Liver (tissue), 9 donors: Measurements from ENCODE around the gene MAP3K10. TPM values are rescaled to one million over a fixed set of nuclear protein-coding genes. Genes with fewer than 3 reads are reported as not detected.

Experiments used
- DNase-seq: peaks from one replicate; pipeline ENCODE4 v3.0.0-alpha.2; 2017; ENCODE audit warnings: low spot score
- H3K27ac ChIP-seq, 2 donors: one replicate each; pipeline ENCODE4 v1.7.0; 2013; ENCODE audit warnings: inconsistent platforms in 2 of 2, low read length in 2 of 2, control low read depth in 1 of 2, low read depth in 1 of 2, mild to moderate bottlenecking in 1 of 2
- H3K27me3 ChIP-seq, 4 donors: one replicate each; pipeline versions ENCODE4 v1.6.1 to v1.7.0; 2013; ENCODE audit warnings: low read length in 3 of 4, inconsistent platforms in 1 of 4, mild to moderate bottlenecking in 1 of 4, moderate library complexity in 1 of 4; ENCODE audit not compliant: control insufficient read depth in 4 of 4, insufficient read depth in 4 of 4
- H3K36me3 ChIP-seq, 4 donors: one replicate each; pipeline versions ENCODE4 v1.6.1 to v1.7.0; 2013; ENCODE audit warnings: low read length in 3 of 4, mild to moderate bottlenecking in 3 of 4, low read depth in 1 of 4, moderate library complexity in 1 of 4; ENCODE audit not compliant: control insufficient read depth in 4 of 4, insufficient read depth in 3 of 4
- H3K4me1 ChIP-seq, 4 donors: one replicate each; pipeline versions ENCODE4 v1.6.1 to v1.7.0; 2013; ENCODE audit warnings: low read length in 3 of 4, mild to moderate bottlenecking in 3 of 4, moderate library complexity in 1 of 4; ENCODE audit not compliant: control insufficient read depth in 4 of 4, insufficient read depth in 4 of 4
- H3K4me3 ChIP-seq, 3 donors: one replicate each; pipeline versions ENCODE4 v1.6.1 to v1.7.0; 2013; ENCODE audit warnings: low read length in 3 of 3, control low read depth in 1 of 3, low read depth in 1 of 3, mild to moderate bottlenecking in 1 of 3
- H3K9ac ChIP-seq, 2 donors: one replicate each; pipeline ENCODE4 v1.7.0; 2013; ENCODE audit warnings: low read length in 2 of 2, mild to moderate bottlenecking in 2 of 2, moderate library complexity in 2 of 2, control low read depth in 1 of 2, low read depth in 1 of 2
- H3K9me3 ChIP-seq, 4 donors: one replicate each; pipeline versions ENCODE4 v1.6.1 to v1.7.0; 2013; ENCODE audit warnings: low read length in 3 of 4; ENCODE audit not compliant: control insufficient read depth in 4 of 4
- ATF3 ChIP-seq: IDR thresholded peaks from 2 replicates; pipeline ENCODE4 v1.6.1; 2016; ENCODE audit warnings: antibody characterized with exemption
- EGR1 ChIP-seq, 2 donors: IDR thresholded peaks; 2 replicates each; pipeline ENCODE4 v1.6.1; 2016 to 2018; ENCODE audit warnings: antibody characterized with exemption in 2 of 2, low read depth in 2 of 2
- FOXA1 ChIP-seq: IDR thresholded peaks from 2 replicates; pipeline ENCODE4 v1.6.1; 2016; ENCODE audit warnings: antibody characterized with exemption
- FOXA2 ChIP-seq: IDR thresholded peaks from 2 replicates; pipeline ENCODE4 v1.6.1; 2016; ENCODE audit warnings: antibody characterized with exemption
- HNF4A ChIP-seq, 2 donors: conservative IDR thresholded peaks; 2 replicates each; pipeline ENCODE4 v1.6.1; 2016; ENCODE audit warnings: antibody characterized with exemption in 2 of 2, mild to moderate bottlenecking in 2 of 2
- HNF4G ChIP-seq: IDR thresholded peaks from 2 replicates; pipeline ENCODE4 v1.6.1; 2016; ENCODE audit warnings: antibody characterized with exemption
- JUND ChIP-seq, 2 donors: IDR thresholded peaks; 2 replicates each; pipeline ENCODE4 v1.6.1; 2016; ENCODE audit warnings: antibody characterized with exemption in 2 of 2
- NR2F2 ChIP-seq: IDR thresholded peaks from 2 replicates; pipeline ENCODE4 v1.6.1; 2016; ENCODE audit warnings: antibody characterized with exemption
- RAD21 ChIP-seq, 2 donors: IDR thresholded peaks; 2 replicates each; pipeline ENCODE4 v1.6.1; 2016; ENCODE audit warnings: antibody characterized with exemption in 2 of 2, mild to moderate bottlenecking in 2 of 2
- RXRA ChIP-seq, 2 donors: IDR thresholded peaks; 2 replicates each; pipeline ENCODE4 v1.6.1; 2017 to 2018; ENCODE audit warnings: antibody characterized with exemption in 2 of 2, mild to moderate bottlenecking in 1 of 2
- SP1 ChIP-seq: IDR thresholded peaks from 2 replicates; pipeline ENCODE4 v1.6.1; 2018; ENCODE audit warnings: antibody characterized with exemption, mild to moderate bottlenecking
- TAF1 ChIP-seq: conservative IDR thresholded peaks from 2 replicates; pipeline ENCODE4 v1.6.1; 2016; ENCODE audit warnings: antibody characterized with exemption, mild to moderate bottlenecking
- YY1 ChIP-seq: IDR thresholded peaks from 2 replicates; pipeline ENCODE4 v1.6.1; 2016; ENCODE audit warnings: antibody characterized with exemption, mild to moderate bottlenecking
- WGBS: extraction: QIAGEN DNeasy Blood & Tissue Kit; methylation state at CpG from one replicate; pipeline ENCODE4 v1.1.7; 2013; 5-methylcytosine and 5-hydroxymethylcytosine counted together
- polyA plus RNA-seq, 2 donors: library from polyadenylated mRNA; stranded (reverse) in 1 of 2; unstranded in 1 of 2; fragments of 200-250 nt in 1 of 2; fragments of >200 nt in 1 of 2; fragmentation: Nextera tagmentation in 1 of 2; extraction: Ambion mirVana in 1 of 2; gene quantifications; one replicate each; pipeline versions ENCODE4 v1.2.1 to v1.2.3, GENCODE V29; 2013 to 2015
- total RNA-seq, 2 donors: library from RNA; depleted of rRNA; stranded (reverse); fragments of >200 nt; gene quantifications; one replicate each; pipeline ENCODE4 v1.2.3, GENCODE V29; 2014
- TF ChIP-seq, protein P1 (sequence below): fragments of 150-350 bp; IDR thresholded peaks from 2 replicates; pipeline ENCODE4 v1.5.1; 2017; ENCODE audit warnings: improper control_type of control experiment, low read depth, low read length; ENCODE audit not compliant: missing input control
- TF ChIP-seq, protein P2 (sequence below): IDR thresholded peaks from 2 replicates; pipeline ENCODE4 v1.6.1; 2016; ENCODE audit warnings: antibody characterized with exemption, mild to moderate bottlenecking
- donor health status: healthy.
- donor health status: healthy.
- donor health status: healthy.
- donor health status: healthy.
- donor health status: healthy.

MAP3K10 gene
- total and polyA plus RNA-seq, 4 donors, result 0.65 to 3.9 (median 2.1) TPM

- WGBS, result 97% methylated on average over 2 of the region's 2 CpGs
- peaks cover 0 to 33% (median 19%) of the 10 kb centered on the region in 4 donors for H3K4me1 ChIP-seq
- H3K36me3 ChIP-seq, result peaks cover 17 to 37% (median 30%) of the 10 kb centered on the region in 4 donors
- TF ChIP-seq HNF4A (conservative IDR thresholded peaks at IDR 0.05), result no peak
- TF ChIP-seq RXRA (IDR thresholded peaks at IDR 0.05), result no peak
- TF ChIP-seq RAD21 (IDR thresholded peaks at IDR 0.05), result no peak
- TF ChIP-seq EGR1 (IDR thresholded peaks at IDR 0.05; ENCODE audit: low read depth in 2 of 2), result no peak
- TF ChIP-seq FOXA2, result no peak
- TF ChIP-seq YY1, result no peak
- no peak for TF ChIP-seq HNF4G
- no peak for TF ChIP-seq TAF1
- TF ChIP-seq, protein P1, sequence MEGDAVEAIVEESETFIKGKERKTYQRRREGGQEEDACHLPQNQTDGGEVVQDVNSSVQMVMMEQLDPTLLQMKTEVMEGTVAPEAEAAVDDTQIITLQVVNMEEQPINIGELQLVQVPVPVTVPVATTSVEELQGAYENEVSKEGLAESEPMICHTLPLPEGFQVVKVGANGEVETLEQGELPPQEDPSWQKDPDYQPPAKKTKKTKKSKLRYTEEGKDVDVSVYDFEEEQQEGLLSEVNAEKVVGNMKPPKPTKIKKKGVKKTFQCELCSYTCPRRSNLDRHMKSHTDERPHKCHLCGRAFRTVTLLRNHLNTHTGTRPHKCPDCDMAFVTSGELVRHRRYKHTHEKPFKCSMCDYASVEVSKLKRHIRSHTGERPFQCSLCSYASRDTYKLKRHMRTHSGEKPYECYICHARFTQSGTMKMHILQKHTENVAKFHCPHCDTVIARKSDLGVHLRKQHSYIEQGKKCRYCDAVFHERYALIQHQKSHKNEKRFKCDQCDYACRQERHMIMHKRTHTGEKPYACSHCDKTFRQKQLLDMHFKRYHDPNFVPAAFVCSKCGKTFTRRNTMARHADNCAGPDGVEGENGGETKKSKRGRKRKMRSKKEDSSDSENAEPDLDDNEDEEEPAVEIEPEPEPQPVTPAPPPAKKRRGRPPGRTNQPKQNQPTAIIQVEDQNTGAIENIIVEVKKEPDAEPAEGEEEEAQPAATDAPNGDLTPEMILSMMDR, result no peak
- TF ChIP-seq SP1, result no peak
- TF ChIP-seq NR2F2, result no peak
- no peak for DNase-seq
- no peak overlapping the region for H3K9ac ChIP-seq
- no peaks in the 10 kb centered on the region for H3K9me3 ChIP-seq
- H3K4me3 ChIP-seq, result no peak overlapping the region
- H3K27ac ChIP-seq, result no peak overlapping the region
- no peaks in the 10 kb centered on the region for H3K27me3 ChIP-seq
These were observed 52.0 kb downstream of the MAP3K10 start for GRCh38 chr19:40243181-40243580.

DNA sequence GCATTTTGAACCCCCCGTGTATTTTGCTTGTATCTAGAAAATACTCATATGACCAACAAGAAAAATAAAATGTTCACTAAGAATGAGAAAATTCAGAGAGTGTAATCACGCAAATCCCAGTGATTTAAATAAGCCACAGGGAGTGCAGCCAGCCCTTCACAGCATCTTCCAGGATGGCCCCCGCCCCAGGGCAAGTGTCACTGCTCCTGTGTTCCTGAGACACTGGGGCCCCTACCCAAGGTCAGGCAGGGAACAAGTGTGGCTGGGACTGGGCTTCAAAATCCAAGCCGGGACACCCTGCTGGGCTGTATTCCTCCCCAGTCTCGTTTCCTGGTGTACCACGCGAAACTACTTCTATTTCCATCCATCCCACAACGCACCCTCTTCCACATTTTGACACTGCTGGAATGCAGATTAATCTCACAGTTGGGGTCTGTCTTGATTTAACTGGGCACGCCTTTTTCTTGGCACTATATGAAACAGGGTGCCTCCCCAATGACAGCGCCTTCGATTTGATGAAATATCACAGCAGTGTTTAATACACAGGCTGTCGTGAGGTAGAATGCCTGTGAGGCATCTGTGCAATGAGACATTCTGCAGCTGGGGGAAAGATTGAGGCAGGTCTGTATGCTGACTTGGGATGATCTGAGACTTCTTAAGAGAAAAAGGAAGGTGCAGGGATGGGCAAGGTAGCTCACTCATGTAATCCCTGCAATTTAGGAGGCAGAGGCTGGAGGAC, 53.5 kb downstream of the MAP3K10 start:
- Histone ChIP-seq H3K4me3 (no peak overlapping the region), H3K36me3 (peaks cover 12 to 24% (median 19%) of the 10 kb centered on the region in 4 donors), H3K9me3 (no peaks in the 10 kb centered on the region), H3K4me1 (peaks cover 0 to 45% (median 26%) of the 10 kb centered on the region in 4 donors), H3K27ac (no peak overlapping the region), H3K27me3 (no peaks in the 10 kb centered on the region), H3K9ac (no peak overlapping the region)
- TF ChIP-seq NR2F2 (no peak), RXRA (IDR thresholded peaks at IDR 0.05) (no peak), HNF4A (conservative IDR thresholded peaks at IDR 0.05) (no peak), EGR1 (IDR thresholded peaks at IDR 0.05; ENCODE audit: low read depth in 2 of 2) (no peak), FOXA1 (no peak), TAF1 (no peak), RAD21 (IDR thresholded peaks at IDR 0.05) (no peak), FOXA2 (no peak), ATF3 (no peak), YY1 (no peak), HNF4G (no peak), JUND (IDR thresholded peaks at IDR 0.05) (no peak)
- TF ChIP-seq, protein P1, result no peak
- TF ChIP-seq, protein P2, sequence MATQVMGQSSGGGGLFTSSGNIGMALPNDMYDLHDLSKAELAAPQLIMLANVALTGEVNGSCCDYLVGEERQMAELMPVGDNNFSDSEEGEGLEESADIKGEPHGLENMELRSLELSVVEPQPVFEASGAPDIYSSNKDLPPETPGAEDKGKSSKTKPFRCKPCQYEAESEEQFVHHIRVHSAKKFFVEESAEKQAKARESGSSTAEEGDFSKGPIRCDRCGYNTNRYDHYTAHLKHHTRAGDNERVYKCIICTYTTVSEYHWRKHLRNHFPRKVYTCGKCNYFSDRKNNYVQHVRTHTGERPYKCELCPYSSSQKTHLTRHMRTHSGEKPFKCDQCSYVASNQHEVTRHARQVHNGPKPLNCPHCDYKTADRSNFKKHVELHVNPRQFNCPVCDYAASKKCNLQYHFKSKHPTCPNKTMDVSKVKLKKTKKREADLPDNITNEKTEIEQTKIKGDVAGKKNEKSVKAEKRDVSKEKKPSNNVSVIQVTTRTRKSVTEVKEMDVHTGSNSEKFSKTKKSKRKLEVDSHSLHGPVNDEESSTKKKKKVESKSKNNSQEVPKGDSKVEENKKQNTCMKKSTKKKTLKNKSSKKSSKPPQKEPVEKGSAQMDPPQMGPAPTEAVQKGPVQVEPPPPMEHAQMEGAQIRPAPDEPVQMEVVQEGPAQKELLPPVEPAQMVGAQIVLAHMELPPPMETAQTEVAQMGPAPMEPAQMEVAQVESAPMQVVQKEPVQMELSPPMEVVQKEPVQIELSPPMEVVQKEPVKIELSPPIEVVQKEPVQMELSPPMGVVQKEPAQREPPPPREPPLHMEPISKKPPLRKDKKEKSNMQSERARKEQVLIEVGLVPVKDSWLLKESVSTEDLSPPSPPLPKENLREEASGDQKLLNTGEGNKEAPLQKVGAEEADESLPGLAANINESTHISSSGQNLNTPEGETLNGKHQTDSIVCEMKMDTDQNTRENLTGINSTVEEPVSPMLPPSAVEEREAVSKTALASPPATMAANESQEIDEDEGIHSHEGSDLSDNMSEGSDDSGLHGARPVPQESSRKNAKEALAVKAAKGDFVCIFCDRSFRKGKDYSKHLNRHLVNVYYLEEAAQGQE, result no peak
- WGBS, result 93% methylated on average over 12 of the region's 12 CpGs
- DNase-seq, result no peak
